CD4-positive, alpha-beta T cell (primary cell): ENCODE measurements around the gene UBE2D2. TPM values are rescaled to one million over a fixed set of nuclear protein-coding genes. Genes with fewer than 3 reads are reported as not detected.
"Not testable (repeated sequence)": the region's sequence is repeated elsewhere in the genome, so short reads cannot be mapped to it uniquely, and the experiment has no call there.

Source experiments
- ATAC-seq: fragments of 200-7000 bp; cut with Tn5 transposase; one replicate; pipeline ENCODE4 v1.10.0; 2022; ENCODE audit warnings: mild to moderate bottlenecking; ENCODE audit not compliant: poor library complexity
- CTCF ChIA-PET: fragments of 350-600 bp; sonication (Branson Sonifier 250); formaldehyde crosslinking; loops from one replicate; lab custom pipeline; 2021; ENCODE audit warnings: antibody characterized with exemption, inconsistent platforms; lab: Charles Lee
- POLR2A ChIA-PET: fragments of 350-600 bp; sonication (Branson Sonifier 250); formaldehyde crosslinking; loops from one replicate; lab custom pipeline; 2021; ENCODE audit warnings: antibody characterized with exemption, inconsistent platforms; lab: Charles Lee
- DNase-seq, 14 experiments: peaks; one replicate each; pipeline ENCODE4 v3.0.0-alpha.2; 2013 to 2020; ENCODE audit warnings: mixed read lengths in 2 of 14
- H3K27ac ChIP-seq, 2 donors: one replicate each; pipeline versions ENCODE4 v1.5.1 to v1.7.0; 2013; ENCODE audit warnings: low read length in 2 of 2, low read depth in 1 of 2, mild to moderate bottlenecking in 1 of 2
- H3K27me3 ChIP-seq, 2 experiments: 1 replicate in 1 of 2; 2 replicates in 1 of 2; pipeline versions ENCODE4 v1.6.1 to v1.7.0; 2013; ENCODE audit warnings: low read length in 2 of 2, control low read depth in 1 of 2, mild to moderate bottlenecking in 1 of 2, moderate library complexity in 1 of 2; ENCODE audit not compliant: insufficient read depth in 2 of 2, control insufficient read depth in 1 of 2
- H3K36me3 ChIP-seq: one replicate; pipeline ENCODE4 v1.6.1; 2013; ENCODE audit warnings: low read length, control low read depth; ENCODE audit not compliant: insufficient read depth
- H3K4me1 ChIP-seq: one replicate; pipeline ENCODE4 v1.6.1; 2013; ENCODE audit warnings: low read length, control low read depth; ENCODE audit not compliant: insufficient read depth
- H3K4me3 ChIP-seq: one replicate; pipeline ENCODE4 v1.5.1; 2013; ENCODE audit warnings: mild to moderate bottlenecking, low read length, moderate library complexity
- H3K9me3 ChIP-seq, 2 experiments: 1 replicate in 1 of 2; 2 replicates in 1 of 2; pipeline versions ENCODE4 v1.6.1 to v1.7.0; 2013; ENCODE audit warnings: low read length in 2 of 2, mild to moderate bottlenecking in 2 of 2, control low read depth in 1 of 2, moderate library complexity in 1 of 2; ENCODE audit not compliant: control insufficient read depth in 1 of 2, insufficient read depth in 1 of 2
- H3K27ac Mint-ChIP-seq: one replicate; pipeline ENCODE4 v1.8.0; 2020; ENCODE audit warnings: mixed read lengths
- H3K27me3 Mint-ChIP-seq: one replicate; pipeline ENCODE4 v1.8.0; 2021; ENCODE audit warnings: mixed read lengths
- H3K36me3 Mint-ChIP-seq: one replicate; pipeline ENCODE4 v1.8.0; 2021; ENCODE audit warnings: low read depth, mixed read lengths
- H3K4me1 Mint-ChIP-seq: one replicate; pipeline ENCODE4 v1.8.0; 2021; ENCODE audit warnings: low read depth, mixed read lengths
- H3K4me3 Mint-ChIP-seq: one replicate; pipeline ENCODE4 v1.8.0; 2020; ENCODE audit warnings: mild to moderate bottlenecking, mixed read lengths
- H3K9me3 Mint-ChIP-seq: one replicate; pipeline ENCODE4 v1.8.0; 2020; ENCODE audit warnings: mixed read lengths
- intact Hi-C, 2 experiments: fragments of 100-400 bp; cut with DNase I in 1 of 2; cut with micrococcal nuclease in 1 of 2; formaldehyde crosslinking; loops; one replicate each; pipeline versions ENCODE4 v1.15.1 to v1.9.0; 2023 to 2025; cut with DNase I, micrococcal nuclease
- total RNA-seq, 174 experiments: library from RNA in 2 of 174; stranded (reverse) in 2 of 174; gene quantifications; one replicate each; pipeline ENCODE4 v1.2.3 and lab custom pipeline; 2021 to 2026
- TF ChIP-seq, protein P1 (sequence below): fragments of 200-600 bp; IDR thresholded peaks from one replicate; pipeline ENCODE4 v1.8.0; 2022; ENCODE audit warnings: antibody characterized with exemption, mild to moderate bottlenecking

The UBE2D2 gene
- total RNA-seq, 2 experiments from 2014 or later: 164 to 174 TPM

GRCh38 chr5:139588962-139589361 is 27.8 kb downstream of the UBE2D2 start:
- Mint-ChIP-seq H3K36me3 (peaks cover 63% of the 10 kb centered on the region), H3K4me3 (no peak overlapping the region), H3K4me1 (peaks cover 69% of the 10 kb centered on the region), H3K27ac (peak overlapping the region; percentile 78), H3K27me3 (no peaks in the 10 kb centered on the region), H3K9me3 (no peaks in the 10 kb centered on the region)
- Histone ChIP-seq H3K4me3 (no peak overlapping the region), H3K36me3 (peaks cover 33% of the 10 kb centered on the region), H3K4me1 (peaks cover 56% of the 10 kb centered on the region), H3K27ac (no peak overlapping the region), H3K9me3 (no peaks in the 10 kb centered on the region), H3K27me3 (no peaks in the 10 kb centered on the region)
- ChIA-PET CTCF (no interaction called here), POLR2A (interaction anchor here (1.2 to 2.1 kb wide), 5 partner anchors 9 to 28 kb away, joined by 4 to 9 read pairs (median 5); partner anchors contain the start of gene UBE2D2)
- intact Hi-C loops: no loop called here
- TF ChIP-seq, protein P1, sequence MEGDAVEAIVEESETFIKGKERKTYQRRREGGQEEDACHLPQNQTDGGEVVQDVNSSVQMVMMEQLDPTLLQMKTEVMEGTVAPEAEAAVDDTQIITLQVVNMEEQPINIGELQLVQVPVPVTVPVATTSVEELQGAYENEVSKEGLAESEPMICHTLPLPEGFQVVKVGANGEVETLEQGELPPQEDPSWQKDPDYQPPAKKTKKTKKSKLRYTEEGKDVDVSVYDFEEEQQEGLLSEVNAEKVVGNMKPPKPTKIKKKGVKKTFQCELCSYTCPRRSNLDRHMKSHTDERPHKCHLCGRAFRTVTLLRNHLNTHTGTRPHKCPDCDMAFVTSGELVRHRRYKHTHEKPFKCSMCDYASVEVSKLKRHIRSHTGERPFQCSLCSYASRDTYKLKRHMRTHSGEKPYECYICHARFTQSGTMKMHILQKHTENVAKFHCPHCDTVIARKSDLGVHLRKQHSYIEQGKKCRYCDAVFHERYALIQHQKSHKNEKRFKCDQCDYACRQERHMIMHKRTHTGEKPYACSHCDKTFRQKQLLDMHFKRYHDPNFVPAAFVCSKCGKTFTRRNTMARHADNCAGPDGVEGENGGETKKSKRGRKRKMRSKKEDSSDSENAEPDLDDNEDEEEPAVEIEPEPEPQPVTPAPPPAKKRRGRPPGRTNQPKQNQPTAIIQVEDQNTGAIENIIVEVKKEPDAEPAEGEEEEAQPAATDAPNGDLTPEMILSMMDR: no peak
- DNase-seq (no peak), ATAC-seq (no peak)

GRCh38 chr5:139592289-139592688 is 31.1 kb downstream of the UBE2D2 start:
- Mint-ChIP-seq H3K9me3 (no peaks in the 10 kb centered on the region), H3K27ac (peak overlapping the region; percentile 25), H3K4me3 (no peak overlapping the region), H3K4me1 (peaks cover 64% of the 10 kb centered on the region), H3K36me3 (peaks cover 55% of the 10 kb centered on the region), H3K27me3 (no peaks in the 10 kb centered on the region)
- intact Hi-C loops: no loop called here
- POLR2A ChIA-PET: no interaction called here
- H3K27me3 ChIP-seq: no peaks in the 10 kb centered on the region
- no peaks in the 10 kb centered on the region for H3K9me3 ChIP-seq
- ATAC-seq (no peak), DNase-seq (no peak)
- H3K4me1 ChIP-seq: peaks cover 47% of the 10 kb centered on the region
- no peak overlapping the region for H3K4me3 ChIP-seq
- H3K36me3 ChIP-seq: peaks cover 19% of the 10 kb centered on the region
- TF ChIP-seq, protein P1: no peak
- CTCF ChIA-PET: interaction anchor here (1.0 to 1.2 kb wide), 3 partner anchors 12 to 170 kb away, joined by 3 to 4 read pairs (median 3); no protein-coding TSS in a partner anchor
- no peak overlapping the region for H3K27ac ChIP-seq

GRCh38 chr5:139593076-139593475 is 31.9 kb downstream of the UBE2D2 start:
- H3K4me3 ChIP-seq, ATAC-seq, H3K27ac ChIP-seq, H3K27ac Mint-ChIP-seq, H3K4me3 Mint-ChIP-seq, H3K9me3 Mint-ChIP-seq, intact Hi-C loops, POLR2A ChIA-PET, H3K27me3 ChIP-seq, H3K27me3 Mint-ChIP-seq, H3K9me3 ChIP-seq, DNase-seq: not testable (repeated sequence)
- Mint-ChIP-seq H3K4me1 (peaks cover 65% of the 10 kb centered on the region), H3K36me3 (peaks cover 56% of the 10 kb centered on the region)
- peaks cover 46% of the 10 kb centered on the region for H3K4me1 ChIP-seq
- peaks cover 17% of the 10 kb centered on the region for H3K36me3 ChIP-seq
- CTCF ChIA-PET: interaction anchor here (1.0 to 1.2 kb wide), 2 partner anchors 18 to 171 kb away, joined by 3 to 4 read pairs; no protein-coding TSS in a partner anchor
